Cerebellar cortex (tissue), 1 donor: ENCODE measurements around the gene PDE6B.
"Not testable (repeated sequence)": the region's sequence is repeated elsewhere in the genome, so short reads cannot be mapped to it uniquely, and the experiment has no call there.

Source experiments
- DNase-seq: peaks from one replicate; pipeline ENCODE4 v3.0.0-alpha.2; 2015; ENCODE audit warnings: low spot score

PDE6B gene

DNA sequence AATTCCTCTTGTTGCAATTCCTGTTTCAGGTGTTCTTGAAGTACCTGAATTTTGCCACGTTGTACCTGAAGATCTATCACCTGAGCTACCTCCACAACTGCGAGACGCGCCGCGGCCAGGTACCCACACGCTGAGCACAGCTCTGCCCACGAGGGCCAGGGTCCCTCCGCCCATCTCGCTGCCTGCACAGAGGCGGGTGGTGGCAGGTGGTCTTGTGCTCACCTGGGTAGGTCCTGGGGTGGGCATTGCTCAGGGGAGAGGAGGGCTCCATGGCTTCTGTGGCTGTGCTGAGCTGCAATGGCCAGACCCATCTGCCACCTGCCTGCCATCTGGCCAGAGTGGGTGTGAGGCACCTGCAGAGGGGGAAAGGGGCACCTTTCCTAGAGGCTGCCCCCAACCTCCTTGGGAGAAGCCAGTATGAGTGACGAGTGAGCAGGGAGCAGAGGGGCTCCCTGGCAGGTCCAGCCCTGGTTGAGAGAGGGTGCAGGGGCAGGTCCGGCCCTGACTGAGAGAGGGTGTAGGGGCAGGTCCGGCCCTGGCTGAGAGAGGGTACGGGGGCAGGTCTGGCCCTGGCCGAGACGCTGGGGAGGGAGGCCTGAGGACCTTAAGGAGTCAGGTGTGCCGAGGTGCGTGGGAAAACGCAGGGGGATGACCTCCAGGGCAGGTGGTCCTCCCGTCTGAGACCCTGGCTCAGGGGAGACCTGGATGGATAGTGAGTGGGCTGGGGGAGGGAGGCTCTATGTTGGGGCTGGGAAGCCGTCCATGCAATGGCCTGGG, 10.7 kb downstream of the PDE6B start:
- DNase-seq = no peak

GRCh38 chr4:636628-637159, 11.3 kb downstream of the PDE6B start:
- no peak for DNase-seq

DNA sequence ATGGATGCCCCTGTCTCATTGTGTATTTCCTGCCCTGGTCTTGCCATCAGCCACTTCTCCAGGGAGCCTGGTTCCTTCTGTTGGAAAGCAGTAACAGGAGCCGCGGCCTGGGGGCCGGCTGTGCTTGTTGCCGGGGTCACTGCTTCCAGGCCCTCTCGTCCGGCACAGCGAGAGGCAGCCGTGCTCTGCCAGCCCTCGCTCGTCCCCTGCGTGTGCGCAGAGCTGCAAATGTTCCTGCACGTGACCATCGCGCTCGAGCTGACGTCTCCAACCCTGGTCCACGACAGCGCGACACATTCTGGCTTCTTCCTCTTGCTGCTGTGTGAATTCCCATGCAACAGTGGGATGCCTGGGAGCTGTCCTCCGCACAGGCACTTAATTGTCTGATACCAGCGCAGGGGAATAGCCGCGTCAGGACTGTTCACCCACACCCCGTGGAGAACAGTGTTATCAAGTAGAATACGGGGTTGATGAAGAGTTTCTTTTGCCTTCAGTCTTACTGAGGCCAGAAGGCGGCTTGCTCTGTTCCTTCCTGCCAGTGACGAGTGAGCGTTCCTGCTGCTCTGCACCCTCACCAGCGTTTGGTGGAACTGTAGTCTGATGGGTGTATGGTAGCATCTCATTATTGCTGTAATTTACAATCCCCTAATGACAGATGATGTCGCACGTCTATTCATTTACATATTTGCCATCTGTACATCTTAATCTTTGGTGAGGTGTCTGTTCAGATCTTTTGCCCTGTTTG, 12.3 kb downstream of the PDE6B start:
- DNase-seq = peak; percentile 79

- DNase-seq = not testable (repeated sequence)
Observed at GRCh38 chr4:642366-642765, 17.0 kb downstream of the PDE6B start.

GRCh38 chr4:646460-646859, 21.1 kb downstream of the PDE6B start:
- DNase-seq = no peak

GRCh38 chr4:647481-647880, 22.1 kb downstream of the PDE6B start:
- no peak for DNase-seq

GRCh38 chr4:648579-649292, 23.4 kb downstream of the PDE6B start:
- DNase-seq = no peak

DNA sequence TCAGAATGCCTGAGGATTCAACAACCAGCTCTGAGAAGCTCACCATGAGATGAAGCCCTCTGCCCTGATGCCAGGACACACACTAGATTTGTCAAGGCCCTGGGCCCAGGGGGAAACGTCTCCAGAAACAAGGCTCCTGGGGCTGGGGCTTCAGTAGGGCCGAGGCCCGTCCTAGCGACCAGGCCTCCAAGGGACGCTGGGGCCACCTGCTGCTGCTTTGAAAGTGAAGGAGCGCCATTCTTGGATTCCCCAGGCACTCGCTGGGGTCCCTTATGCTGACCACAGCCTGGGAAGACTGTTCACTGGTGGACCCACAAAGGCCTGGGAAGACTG, 23.9 kb downstream of the PDE6B start:
- no peak for DNase-seq

DNA sequence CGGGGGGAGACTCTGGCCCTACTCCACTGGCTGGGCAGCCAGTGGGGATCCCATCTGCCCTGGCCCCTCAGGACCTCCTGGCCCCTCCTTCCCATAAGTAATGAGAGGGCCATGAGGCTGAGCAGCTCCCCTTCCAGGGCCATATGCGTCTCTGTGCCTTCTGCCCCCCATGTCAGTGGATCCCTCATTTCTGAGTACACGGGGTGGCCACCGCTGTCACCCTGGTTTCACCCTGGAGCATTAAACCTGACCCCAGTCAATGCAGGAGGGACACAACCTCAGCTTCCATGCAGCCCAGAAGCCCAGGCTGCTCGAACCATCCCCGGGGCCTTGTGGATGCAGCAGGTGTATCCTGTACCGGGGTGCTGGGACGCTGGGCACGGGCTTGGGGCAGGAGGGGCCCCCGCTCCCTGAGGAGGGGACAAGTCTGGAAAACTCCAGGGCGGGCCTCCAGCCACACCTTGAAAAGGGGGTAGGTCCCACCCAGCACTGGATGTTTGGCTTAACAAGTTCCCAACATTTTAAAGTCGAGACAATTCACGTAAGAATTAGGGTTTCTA, 24.5 kb downstream of the PDE6B start:
- no peak for DNase-seq

DNA sequence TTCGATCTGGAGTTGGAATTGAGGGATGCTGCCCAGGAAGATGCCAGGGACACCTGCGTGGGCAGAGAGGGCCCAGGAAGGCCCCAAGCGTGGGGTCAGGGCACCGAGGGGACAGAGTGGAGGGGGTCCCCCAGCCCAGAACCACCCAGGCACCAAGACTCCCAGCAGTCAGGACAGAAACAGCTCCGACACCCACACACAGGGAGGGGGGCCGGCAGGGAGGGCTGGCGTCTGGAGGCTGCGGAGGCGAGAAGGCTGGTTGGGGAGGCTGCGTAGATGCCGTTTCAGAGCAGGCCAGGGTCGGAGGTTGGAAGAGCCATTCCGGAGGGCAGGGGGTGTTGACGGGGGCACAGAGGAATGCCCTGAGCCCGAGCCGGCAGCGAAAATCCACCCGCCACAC, 25.1 kb downstream of the PDE6B start:
- DNase-seq = no peak

- no peak for DNase-seq
Observed at GRCh38 chr4:650951-651883, 25.8 kb downstream of the PDE6B start.

DNA sequence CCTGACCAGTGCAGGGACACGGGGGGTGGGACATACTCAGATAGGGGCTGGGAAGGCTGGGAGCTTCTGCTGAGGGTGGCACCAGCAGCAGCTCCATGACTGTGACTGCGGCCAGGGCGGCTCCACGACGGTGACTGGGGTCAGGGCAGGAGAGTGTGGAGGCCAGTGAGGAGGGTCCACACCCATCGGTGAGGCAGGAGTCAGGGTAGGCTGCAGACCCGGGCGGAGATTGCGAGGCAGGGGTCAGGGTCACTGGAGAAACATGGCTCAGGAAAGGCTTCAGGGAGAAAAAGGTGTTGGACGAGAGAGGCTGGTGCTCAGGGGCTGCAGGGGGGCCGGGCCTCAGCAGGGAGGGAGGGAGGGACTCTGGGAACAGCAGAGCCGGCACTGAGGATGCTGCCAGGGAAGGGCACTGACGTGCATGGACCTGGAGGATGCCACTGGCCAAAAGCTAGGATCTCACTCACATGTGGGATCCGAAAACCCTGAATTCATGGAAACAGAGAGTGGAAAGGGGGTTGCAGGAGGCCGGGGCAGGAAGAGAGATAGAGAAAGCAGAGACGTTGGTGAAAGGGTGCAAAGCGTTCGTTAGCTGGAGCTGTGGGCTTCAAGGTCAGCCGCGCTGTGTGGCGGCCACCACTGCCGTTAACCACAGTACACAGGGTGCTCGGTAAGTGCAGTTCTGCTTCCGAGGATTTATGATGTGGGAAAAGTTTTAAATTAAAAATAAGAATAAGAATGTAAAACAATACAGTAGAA, 26.7 kb downstream of the PDE6B start:
- no peak for DNase-seq

DNA sequence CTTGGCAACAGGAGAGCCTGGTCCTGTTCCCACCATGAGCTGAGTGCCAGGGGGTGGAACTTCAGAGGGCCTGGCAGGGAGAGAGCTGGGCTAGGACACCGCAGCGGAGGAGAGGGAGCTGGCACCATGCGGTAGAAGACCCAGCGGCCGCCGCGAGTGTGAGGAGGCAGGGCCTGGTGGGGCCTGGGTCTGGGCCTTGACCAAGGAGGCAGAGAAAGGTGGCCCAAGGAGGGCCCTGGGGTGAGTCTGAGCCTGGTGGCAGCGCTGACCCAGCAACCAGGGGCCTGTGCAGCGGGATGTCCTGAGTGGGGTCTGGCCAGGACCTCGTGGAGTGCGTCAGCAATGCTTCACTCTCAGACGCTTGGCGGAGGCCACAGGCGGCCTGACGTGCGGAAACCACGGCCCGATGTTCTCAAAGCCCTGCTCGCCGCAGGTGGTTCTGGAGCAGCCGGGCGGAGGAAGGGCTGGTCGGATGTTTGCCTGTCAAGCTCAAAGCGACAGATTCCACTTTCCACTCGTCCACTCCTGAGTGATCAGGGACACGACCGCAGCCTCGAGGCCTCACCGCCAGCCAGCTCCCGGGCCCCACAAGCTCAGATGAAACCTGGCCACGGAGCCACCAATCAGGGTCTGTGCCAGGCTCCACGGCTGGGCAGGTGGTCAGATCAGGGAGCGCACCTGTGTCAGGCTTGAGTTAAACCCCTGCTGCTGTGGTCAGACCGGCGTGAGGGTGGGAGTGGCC, 27.9 kb downstream of the PDE6B start:
- DNase-seq = no peak

DNA sequence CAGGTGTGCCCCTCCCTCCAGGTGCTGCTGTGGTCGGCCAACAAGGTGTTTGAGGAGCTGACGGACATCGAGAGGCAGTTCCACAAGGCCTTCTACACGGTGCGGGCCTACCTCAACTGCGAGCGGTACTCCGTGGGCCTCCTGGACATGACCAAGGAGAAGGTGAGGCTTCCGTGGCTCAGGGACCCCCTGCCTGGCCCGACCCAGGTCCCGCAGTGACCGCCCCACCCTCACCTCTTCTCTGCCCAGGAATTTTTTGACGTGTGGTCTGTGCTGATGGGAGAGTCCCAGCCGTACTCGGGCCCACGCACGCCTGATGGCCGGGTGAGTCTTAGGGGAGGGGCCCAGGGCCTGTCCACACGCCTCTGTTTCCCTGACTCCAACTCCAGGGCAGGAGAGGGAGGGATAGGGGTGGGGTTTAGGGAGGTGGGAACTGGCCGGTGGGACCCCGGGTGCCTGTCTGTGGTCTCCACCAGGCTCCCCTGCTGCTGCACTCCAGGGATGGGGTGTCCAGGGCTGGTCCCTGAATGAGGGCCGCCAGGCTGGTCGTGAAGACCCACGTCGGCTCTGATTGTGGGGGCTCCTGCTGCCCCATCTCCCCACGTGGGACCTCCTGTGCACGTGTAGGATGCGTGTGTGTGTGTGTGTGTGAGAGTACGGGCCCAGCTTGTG, 28.6 kb downstream of the PDE6B start:
- no peak for DNase-seq

DNA sequence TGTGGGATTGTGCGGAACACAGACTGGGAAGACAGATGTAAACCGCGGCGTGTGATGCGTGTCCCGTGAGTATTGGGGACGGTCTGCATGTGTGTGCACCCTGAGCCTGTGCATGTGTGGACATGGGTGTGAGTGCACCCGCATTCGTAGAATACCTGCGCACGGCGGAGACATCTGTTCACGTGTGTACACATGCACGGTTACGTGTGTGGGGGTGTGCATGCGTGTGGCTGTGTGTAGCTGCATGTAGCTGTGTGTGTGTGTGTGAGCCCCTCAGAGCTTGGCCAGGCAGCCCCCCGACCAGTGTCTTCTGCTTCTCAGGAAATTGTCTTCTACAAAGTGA, 29.1 kb downstream of the PDE6B start:
- DNase-seq = no peak

GRCh38 chr4:654871-655463, 29.6 kb downstream of the PDE6B start:
- no peak for DNase-seq

DNA sequence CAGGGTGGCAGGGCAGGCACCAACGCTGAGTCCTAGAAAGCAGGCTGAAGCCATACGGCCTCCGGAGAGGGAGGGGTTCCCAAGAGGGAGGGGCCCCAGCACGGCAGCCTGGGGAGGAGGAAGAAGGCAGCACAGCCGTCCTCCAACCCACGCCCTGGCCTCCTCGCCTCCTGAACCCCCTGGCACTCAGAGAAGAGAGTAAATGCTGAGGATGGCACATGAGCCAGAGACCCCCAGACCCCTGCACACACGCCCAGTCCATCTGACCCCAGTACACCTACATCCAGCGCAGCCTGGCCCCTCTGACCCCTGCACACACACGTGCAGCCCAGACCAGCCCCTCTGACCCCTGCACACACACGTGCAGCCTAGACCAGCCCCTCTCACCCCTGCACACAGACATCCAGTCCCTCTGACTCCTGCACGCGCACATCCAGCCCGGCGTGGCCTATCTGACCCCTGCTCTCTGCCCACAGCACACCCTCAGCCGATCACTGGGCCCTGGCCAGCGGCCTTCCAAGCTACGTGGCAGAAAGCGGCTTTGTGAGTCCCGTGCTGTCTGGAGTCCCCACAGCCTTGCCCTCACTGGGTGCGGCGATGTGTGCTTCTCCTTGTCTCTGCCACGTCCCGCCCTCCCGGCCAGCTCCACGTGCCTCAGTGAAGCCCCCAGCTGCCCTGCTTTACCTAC, 30.2 kb downstream of the PDE6B start:
- no peak for DNase-seq
